PC-3 (cell line): ENCODE data around the gene SEC31A.

Experiments used
- CTCF ChIP-seq: fragments of 300-600 bp; sonication (generic); conservative IDR thresholded peaks from 2 replicates; pipeline ENCODE4 v1.5.1; 2017; ENCODE audit warnings: antibody characterized with exemption, low read depth, mild to moderate bottlenecking, low read length
- EZH2 ChIP-seq: fragments of 300-600 bp; sonication (generic); IDR thresholded peaks from one replicate; pipeline ENCODE4 v1.6.1; 2017; ENCODE audit warnings: antibody characterized with exemption, mild to moderate bottlenecking, low read length; ENCODE audit not compliant: unreplicated experiment
- EZH2phosphoT487 ChIP-seq: fragments of 300-600 bp; sonication (generic); IDR thresholded peaks from 2 replicates; pipeline ENCODE4 v1.6.1; 2018; ENCODE audit warnings: mild to moderate bottlenecking, antibody characterized with exemption, low read length, borderline replicate concordance

GRCh38 chr4:82851318-82851717, 39.6 kb downstream of the SEC31A start:
- TF ChIP-seq EZH2 (no peak), CTCF (no peak), EZH2phosphoT487 (no peak)
